Stimulated activated CD4-positive, alpha-beta T cell treated with anti-CD3 and anti-CD28 coated beads, Interleukin-12 subunit alpha, Interleukin-12 subunit beta, amount 100 ng/mL, for 48 hours (primary cell): Measurements from ENCODE around the gene GPR18.
A peak's percentile ranks its signal among the peaks of the same experiment; 100 is the strongest.
"Not testable (repeated sequence)": the region's sequence is repeated elsewhere in the genome, so short reads cannot be mapped to it uniquely, and the experiment has no call there.

Experiments
- DNase-seq, 3 donors: peaks; one replicate each; pipeline ENCODE4 v3.0.0-alpha.2; 2020; ENCODE audit warnings: low read depth in 2 of 3, low spot score in 1 of 3

Gene GPR18

DNA sequence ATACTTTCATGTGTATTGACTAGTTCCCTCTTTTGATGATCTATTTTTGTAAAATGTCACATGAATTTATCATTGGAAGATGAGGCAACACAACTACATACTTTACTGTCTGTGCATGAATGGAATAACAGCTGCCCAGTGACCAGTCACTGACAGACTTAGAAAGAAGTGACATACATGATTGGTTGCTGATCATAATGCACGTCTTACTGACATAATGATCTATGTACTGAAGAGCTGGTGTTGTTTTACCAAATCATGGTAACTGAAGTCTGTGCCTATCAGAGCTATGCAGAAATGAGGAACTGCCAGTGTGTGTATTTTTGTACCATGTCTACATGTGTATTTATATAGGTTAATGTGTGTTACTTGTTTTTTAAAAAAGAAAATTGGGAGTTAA, 26.5 kb downstream of the GPR18 start:
- no peak for DNase-seq

DNA sequence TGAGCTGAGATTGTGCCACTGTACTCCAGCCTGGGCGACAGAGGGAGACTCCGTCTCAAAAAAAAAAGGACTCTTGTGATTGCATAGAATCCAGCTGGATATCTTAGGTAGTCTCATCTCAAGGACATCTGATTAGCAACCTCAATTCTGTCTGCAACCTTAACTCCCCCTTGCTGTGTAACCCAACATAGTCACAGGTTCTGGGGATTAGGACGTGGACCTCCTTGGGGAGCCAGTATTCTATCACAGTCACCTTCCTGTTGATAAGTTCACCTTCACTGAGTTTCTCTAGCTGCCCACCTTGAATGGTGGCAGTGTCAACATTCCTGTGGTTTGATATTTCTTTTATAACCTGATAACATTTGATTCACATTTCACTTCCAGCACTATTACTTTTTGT, 27.2 kb downstream of the GPR18 start:
- DNase-seq, result no peak

- DNase-seq, result not testable (repeated sequence)
Measured at GRCh38 chr13:99230588-99230987, 27.6 kb downstream of the GPR18 start.

GRCh38 chr13:99228737-99229691, 29.2 kb downstream of the GPR18 start:
- no peak for DNase-seq

GRCh38 chr13:99227909-99228688, 30.1 kb downstream of the GPR18 start:
- DNase-seq, result no peak

DNA sequence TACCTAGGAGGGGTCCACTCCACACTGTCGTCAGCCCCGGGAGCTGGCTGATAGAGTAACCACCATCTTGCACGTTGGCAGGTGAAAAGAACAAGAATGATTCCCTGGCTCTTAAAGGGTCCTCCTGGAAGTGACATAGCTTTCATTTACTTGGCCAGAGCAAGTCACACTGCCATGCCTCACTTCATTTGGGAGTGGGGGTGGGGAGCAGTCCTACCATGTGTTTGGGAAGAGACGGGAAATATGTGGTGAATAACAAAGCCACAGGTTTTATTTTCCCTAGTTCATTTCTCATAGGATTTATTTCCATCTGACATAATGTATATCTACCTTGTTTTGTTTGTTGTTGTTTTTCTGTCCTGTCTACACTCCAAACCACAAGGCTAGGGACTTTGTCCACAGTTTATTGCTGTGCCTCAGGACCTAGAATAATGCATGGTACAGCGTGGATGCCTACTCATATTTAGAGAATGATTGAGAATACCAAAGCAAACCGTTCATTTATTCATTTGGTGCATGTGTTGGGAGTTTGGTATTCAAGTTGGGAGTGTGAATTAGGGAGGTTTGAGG, 30.8 kb downstream of the GPR18 start:
- no peak for DNase-seq

DNA sequence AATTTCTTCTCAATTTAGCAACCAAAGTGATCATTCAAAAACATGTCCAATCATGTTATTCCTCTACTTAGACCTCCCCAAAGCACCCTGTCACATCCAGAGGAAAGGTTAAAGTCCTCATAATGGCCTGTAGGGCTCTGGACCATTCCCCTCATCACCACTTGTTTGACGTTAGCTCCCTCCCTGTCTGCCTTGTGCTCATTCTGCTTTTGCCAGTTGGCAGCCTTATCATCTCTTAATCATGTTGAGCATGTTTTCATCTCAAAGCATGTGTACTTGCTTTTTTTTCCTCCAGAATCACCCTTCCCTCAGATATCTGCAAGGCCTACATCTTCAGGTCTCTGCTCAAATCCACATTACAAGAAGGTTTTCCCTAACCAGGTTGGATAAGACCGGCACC, 31.7 kb downstream of the GPR18 start:
- DNase-seq, result no peak

- no peak for DNase-seq
Measured at GRCh38 chr13:99225078-99225477, 33.1 kb downstream of the GPR18 start.

- DNase-seq, result no peak
Measured at GRCh38 chr13:99224021-99224420, 34.2 kb downstream of the GPR18 start.

DNA sequence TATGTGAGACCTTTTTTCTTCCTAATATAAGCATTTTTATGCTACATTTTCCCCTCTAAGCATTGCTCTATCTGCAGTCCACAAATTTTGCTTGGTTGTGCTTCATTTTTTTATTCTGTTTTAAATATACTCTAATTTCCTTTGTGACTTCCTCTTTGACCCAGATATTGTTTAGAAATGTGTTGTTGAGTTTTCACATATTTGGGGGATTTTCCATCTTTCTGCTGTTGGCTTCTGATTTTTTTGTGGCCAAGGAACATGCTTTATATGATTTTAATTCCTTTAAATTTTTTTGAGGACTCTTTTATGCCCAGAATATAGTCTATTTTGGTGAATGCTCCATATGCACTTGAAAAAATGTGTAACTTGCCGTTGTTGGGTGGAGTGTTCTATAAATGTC, 34.6 kb downstream of the GPR18 start:
- DNase-seq, result no peak

- DNase-seq, result no peak
Measured at GRCh38 chr13:99221567-99222239, 36.5 kb downstream of the GPR18 start.

DNA sequence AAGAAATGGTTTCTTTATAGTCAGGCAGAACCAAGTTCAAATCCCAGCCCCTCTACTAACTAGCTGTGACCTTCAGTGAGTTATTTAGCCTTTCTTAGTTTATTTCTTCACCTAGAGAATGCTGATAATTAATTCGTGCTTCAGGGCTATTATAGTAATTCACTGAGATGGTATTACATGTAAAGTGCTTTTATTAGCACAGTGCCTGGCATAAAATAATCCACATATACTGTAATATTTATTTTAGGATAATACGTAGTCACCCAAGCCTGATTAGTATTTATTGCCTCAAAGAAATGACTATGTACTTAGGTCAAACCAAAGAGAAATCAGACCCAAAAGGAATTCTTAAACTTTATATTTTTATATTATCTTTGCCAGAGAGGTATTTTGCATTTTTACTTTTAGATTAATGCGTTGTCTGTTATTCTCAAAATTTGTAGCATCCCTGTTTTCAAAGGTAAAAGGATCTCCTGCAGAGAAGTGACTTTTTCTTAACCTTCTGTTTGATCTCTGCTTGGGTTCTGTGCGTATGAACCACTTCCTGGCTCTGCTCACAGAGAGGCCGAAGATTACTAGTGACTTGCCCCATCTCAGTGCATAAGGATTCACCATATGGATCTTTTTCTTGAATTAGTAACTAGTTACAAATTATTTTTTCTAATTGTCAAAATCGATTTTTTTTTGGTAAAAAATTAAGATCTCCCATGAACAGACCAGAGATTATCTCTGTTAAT, 37.8 kb downstream of the GPR18 start:
- no peak for DNase-seq

DNA sequence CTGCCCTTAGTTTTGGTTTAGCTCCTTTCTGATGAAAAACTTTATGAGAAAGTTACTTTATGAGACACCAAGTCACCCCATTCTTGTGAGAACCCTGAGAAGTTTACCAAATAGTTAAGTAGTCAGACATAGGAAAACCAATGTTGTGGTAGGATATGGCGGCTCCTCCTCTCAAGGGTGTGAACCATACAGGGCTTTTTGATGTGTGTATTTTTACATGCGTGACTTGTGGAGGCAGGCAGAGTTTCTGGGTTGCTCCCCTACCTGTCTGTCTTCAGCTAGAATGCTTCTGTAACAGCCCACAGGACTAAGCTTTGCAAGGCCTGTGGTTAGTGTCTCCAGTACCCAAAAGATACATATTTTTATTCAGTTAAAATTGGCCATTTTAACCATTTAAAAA, 39.2 kb downstream of the GPR18 start:
- DNase-seq, result no peak

DNA sequence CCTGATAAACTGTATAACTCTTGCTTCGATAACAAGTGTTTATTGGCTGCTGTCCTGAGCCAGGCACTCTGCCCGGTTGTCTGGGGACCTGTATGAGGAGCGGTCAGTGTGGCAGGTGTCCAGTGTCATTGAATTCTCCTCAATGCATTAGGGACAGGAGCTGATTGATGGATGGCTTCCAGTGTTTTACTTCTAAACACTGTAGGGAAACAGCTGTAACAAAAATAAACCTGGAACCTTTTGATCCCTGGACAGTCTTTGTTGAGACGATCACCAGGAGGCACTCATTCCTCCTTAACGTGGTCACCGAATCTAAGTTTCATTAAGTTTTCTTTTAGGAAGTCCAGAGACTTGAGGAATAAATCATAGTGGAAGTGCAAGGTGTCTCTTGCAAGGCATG, 39.6 kb downstream of the GPR18 start:
- DNase-seq, result no peak

- no peak for DNase-seq
Measured at GRCh38 chr13:99218126-99218525, 40.1 kb downstream of the GPR18 start.

- no peak for DNase-seq
Measured at GRCh38 chr13:99217461-99218110, 40.6 kb downstream of the GPR18 start.

GRCh38 chr13:99215184-99215830, 42.9 kb downstream of the GPR18 start:
- DNase-seq, result peak in 1 of 3 donors; percentile 39

- DNase-seq, result no peak
Measured at GRCh38 chr13:99214731-99215130, 43.4 kb downstream of the GPR18 start.

DNA sequence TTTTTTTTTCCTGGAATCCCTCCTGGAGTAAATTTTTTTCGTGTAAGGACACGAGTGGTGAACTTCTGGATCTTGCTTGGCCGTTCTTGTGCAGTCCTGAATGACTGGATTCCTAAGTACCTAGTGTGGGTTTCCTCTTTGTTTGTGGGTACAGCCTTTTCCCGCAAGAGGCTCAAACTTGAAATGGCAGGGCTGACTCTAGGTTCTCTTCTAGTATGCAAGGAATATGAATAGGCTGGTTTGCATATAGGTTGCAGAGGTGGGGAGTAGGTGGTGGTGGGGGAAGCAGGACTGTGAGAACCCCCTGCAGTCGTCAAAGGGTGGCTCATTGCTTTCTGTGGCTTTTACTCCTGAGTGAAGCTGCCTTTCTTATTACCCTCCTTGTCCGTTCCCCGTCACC, 43.9 kb downstream of the GPR18 start:
- peak; percentile 49 to 71 (median 51) for DNase-seq
